GM18873 (cell line): ENCODE measurements around the gene MRPL33.

Experiments
- ATAC-seq: cut with Tn5 transposase; IDR thresholded peaks from one replicate; pipeline ENCODE4 v1.9.1; 2021; ENCODE audit warnings: mild to moderate bottlenecking, moderate library complexity, moderate number of reproducible peaks; ENCODE audit not compliant: unreplicated experiment, low FRiP score

The MRPL33 gene

DNA sequence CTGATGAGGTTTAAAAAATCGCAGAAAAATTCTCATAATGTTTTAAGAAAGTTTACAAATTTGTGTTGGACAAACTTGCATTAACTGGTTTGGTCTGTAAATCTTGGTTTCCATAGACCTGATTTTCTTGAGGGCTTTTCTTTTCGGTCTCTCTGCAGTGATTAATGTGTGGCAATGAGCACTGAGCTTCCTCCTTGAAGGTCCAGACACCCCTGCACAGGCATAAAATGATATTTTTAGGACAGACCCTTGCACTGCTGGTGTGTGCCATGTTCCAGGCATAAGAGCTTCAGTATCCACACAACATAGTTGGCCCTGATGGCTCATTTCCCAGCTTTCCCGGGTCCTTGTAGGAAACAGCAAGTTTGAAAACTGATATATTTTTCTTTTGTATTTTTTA, 33.7 kb downstream of the MRPL33 start:
- ATAC-seq, result no peak

DNA sequence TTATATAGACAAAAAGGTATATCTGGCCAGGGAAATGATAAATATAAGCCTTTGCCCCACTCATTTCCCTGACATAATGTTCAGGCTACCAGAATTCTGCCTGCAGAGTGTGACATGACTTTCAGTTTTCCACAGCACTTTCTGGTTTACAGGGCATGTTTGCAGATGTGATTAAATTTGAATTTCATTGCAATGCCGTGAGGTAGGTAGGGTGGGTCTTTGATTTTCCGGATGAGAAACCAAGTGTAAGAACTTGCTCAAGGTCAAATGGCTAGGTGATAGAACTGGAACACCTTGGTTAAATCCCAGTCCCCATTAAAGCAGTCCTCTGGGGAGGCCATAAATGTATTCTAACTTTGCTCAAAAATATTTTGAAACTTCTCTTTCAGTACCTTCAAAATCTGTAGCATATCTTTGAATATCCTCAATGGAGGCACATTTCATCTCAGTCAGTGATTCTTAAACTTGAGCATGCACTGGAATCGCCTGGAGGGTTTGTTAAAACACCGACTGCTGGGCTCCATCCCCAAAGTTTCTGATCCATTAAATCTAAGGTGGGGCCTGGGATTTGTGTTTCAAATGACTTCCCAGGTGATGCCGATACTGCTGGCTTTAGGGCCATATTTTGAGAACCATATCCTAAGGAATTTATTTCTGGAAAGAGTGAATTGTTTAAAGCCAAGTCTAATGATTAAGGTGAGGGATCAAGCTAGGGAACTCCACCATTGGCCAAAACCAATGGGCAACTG, 35.0 kb downstream of the MRPL33 start:
- ATAC-seq, result no peak

DNA sequence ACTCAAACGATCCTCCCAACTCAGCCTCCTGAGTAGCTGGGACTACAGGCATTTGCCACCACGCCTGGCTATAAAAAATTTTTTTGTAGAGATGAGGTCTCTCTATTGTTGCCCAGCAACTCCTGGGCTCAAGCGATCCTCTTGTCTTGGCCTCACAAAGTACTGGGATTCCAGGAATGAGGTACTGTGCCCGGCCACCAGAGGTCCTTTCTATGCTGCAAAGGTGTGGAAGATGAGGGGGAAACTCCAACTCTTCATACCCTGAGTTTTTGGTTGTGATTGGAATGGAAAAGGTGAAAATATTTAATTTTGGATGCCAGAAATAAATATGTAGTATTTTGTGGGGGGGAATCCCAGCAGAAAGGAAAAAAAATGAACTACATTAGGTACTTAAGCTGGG, 36.0 kb downstream of the MRPL33 start:
- ATAC-seq, result no peak

DNA sequence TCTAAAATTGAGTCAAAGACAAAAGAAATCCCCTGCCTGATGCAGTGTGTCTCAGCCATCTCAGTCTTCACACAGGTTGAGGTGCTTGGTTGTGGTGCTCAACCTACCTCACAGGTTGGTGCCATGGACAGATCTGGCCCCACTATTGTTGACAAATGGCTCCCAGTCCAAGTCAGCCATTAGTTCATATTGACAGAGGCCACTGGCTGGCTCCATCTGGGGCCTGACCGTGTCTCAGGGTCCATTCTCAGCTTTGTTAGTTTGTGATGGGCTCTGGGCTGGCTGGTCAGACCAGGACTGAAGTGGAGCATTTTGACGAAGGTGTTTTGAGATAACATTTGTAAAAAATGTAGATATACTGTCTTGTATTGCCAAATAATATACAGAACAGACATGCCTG, 36.9 kb downstream of the MRPL33 start:
- no peak for ATAC-seq

DNA sequence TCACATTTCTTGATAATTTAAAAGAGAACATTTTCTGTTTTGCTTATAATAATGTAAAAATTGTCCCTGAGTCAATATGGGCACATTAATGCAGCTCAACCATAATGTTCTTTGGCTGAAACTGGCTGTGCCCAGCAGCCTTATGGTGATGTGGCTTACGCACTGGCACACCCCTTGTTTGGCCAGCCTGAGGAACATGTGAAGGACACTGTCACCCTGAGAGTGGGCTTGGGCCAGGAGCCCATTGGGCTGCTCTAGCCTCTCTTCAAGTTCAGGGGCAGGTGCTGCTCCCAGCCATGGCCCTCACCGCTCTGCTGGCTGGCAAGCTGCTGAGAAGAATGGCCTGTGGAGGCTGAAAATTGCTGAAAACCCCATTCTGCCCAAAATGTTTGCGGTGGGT, 37.5 kb downstream of the MRPL33 start:
- ATAC-seq, result no peak

DNA sequence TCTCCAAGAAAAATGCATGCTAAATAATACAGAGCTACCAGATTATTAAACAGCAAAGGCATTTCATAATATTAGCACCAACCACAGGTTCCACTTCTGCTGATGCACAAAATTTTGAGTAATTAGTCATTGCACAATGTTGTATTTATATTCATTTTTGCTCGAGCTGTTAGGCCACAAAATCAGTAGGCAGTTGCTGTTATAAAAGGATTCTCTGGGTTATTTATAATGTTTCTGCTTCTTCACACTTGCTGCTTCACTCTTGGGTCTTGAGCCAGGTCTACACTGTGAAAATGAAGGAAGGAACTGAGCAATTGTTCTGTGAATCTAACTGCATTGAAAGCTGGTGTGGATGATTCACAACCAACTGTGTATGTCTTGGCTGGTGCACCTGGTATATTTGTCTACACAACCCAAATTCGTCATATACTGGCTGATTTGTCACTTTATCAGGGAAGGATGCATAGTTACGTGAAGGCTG, 38.3 kb downstream of the MRPL33 start:
- ATAC-seq, result no peak

DNA sequence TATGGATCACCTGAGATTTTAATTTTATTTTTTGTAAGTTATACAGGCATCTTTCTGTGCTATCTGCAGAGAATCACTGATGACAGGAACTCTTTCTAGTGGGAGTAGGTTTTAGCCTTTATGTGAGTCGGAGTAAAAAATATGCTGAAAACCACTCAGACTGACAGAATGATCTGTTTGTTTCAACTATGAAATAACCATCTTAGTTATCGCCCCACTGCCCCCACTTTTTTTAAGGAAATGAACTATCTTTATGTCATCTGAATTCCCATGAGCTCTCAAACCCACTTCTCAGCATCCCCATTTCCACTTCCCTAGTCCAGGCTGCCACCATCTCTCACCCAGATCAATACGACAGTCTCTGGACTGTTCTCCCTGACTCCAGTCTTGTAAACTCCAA, 38.9 kb downstream of the MRPL33 start:
- ATAC-seq, result no peak

DNA sequence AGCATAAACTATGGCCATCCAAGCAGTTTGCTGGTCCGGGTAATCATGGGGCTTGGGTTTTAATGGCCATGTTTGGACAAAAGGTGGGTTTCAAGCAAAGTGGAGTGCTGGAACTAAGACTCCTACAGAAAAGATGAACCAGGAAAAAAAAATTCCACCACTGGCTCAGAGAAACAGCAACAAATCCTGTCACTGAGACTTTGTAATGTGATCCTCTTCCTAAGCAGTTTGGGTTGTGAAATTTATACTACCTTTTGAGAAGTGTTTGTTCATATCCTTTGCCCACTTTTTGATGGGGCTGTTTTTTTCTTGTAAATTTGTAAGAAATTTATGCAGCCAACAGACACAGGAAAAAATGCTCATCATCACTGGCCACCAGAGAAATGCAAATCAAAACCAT, 40.2 kb downstream of the MRPL33 start:
- no peak for ATAC-seq

DNA sequence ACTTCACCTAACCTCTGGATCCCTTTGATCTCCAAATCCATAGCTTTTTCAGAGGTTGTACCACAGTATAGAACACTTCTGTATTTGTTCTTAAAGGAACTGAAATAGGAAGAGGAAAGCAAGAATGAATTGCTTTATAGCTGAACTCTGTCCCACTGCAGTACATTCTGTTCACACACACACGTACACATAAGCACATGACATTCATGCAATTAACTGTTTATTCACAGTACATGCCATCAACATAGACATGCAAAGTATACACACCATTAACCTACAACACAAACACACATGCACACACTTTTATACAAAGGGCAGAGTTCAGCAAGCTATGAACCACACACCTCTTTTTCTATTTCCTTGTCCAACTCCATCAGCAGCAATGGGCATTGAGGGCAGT, 43.2 kb downstream of the MRPL33 start:
- ATAC-seq, result no peak

DNA sequence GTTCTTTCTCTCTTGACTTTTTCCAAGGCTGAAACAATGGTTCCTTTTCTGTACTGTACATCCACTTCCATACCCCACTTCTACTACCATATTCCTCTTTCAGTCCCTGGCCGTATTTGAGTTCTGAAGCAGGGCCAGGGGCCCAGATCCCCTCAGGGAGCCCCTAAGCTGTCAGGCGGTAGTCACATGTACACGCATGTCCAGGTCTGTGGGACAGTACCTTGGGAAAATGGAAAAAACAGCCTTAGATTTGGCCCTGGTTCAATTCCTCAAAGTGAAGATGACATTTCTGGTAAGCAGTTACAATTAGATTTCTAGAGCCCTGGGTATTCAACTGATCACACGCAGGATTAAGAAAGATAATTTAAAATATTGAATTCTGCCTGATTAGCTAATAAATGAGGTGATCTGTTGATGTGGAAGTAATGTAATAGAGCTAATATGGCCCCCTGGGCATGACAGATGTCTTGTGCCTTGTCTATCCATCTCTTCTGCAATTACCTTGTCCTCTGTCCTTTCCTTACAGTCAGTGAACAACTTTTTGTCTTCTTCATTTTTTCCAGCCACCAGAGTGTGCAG, 44.4 kb downstream of the MRPL33 start:
- ATAC-seq, result no peak

DNA sequence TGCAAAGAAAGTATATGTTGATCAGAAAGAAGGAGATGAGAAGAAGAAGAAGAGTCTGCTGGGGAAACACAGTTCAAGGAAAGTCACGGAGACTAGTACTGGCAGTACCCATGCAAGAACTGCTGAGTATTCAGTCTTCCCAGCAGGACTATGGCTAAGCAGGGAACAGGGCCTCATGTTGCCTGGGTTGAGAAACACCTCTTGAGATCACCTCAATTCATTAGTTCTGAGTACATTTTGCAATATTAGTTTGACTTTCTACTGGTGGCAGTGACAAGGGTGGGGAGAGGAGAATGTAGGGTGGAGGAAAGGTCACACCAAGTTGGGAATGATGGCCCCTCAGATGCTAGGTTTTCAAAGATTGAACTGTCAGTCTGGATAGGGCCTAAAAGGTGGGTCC, 50.5 kb downstream of the MRPL33 start:
- ATAC-seq, result no peak

DNA sequence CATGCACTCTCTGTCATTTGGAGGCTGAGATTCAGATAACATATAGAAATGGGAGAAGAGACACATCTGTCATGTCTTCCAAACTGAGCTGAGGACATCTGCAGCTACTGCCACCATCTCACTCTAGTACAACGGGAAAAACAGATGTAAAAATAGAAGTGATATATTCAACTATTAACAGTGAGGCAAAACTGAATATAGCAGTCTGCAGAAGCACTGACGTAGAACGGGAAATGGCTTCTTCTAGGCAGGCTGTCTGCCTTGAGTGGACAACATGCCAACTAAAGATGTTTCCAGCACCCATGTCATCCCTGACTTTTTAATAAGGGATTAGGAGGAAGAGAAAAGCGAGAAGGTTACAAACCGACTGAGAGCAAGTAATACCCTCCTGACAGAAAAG, 51.6 kb downstream of the MRPL33 start:
- ATAC-seq, result no peak

DNA sequence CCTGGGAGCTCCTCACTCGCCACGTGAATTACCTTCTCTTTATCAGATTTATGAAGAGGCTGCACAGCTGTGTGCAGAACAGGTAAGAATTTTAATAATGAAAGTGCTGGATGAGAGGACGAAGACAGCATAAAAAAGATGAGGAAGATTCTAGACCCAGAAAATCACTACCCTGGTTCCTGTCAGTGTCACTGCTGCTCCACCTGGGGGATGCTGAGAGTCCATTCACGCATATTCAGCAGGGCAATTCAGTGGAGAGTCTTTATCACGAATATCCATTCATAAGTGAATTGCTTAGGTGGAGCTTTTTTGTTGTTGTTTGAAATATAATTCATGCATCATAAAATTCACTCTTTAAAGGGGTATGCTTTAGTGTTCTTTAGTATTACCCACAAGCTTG, 52.0 kb downstream of the MRPL33 start:
- ATAC-seq, result no peak

DNA sequence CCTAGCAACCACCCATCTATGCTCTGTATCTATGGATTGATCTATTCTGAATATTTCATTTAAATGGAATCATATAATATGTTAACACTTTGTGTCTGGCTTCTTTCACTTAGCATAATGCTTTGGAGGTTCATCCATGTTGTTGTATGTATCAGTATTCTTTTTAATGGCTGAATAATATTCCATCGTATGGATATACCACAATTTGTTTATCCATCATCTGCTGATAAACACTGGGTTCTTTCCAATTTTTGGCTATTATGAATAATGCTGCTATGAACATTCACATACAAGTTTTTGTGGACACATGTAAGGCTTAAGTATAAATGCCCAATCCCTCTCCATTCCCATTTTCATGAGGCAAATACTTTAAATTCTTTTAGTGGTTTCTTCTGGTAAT, 52.9 kb downstream of the MRPL33 start:
- ATAC-seq, result no peak

DNA sequence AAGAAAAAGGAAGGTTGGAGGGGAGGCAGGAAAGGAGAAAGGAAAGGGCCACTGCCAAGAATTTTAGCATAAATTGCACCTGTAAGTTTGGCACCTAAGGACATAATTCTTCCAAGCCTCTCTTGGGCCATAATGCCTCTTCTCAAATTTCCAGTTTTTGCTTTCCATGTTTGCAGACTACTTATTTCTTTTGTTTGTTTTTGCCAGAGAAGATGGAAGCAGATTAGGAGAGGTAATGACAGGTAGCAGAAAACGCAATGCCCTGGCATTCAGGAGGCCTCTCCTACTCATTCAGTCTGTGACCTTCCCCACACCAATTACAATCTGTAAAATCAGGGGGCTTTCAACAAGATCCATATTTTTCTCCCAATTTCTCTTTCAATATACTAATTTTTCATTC, 56.8 kb downstream of the MRPL33 start:
- ATAC-seq, result no peak
